Measurements from ENCODE around the gene UGT2A3. TPM values are rescaled to one million over a fixed set of nuclear protein-coding genes. Genes with fewer than 3 reads are reported as not detected.

The UGT2A3 gene
- total and polyA plus RNA-seq, 2 of the 8 experiments (the other 6 are each of a cell fraction or from before 2014, with no cell fraction given), result not detected

DNA sequence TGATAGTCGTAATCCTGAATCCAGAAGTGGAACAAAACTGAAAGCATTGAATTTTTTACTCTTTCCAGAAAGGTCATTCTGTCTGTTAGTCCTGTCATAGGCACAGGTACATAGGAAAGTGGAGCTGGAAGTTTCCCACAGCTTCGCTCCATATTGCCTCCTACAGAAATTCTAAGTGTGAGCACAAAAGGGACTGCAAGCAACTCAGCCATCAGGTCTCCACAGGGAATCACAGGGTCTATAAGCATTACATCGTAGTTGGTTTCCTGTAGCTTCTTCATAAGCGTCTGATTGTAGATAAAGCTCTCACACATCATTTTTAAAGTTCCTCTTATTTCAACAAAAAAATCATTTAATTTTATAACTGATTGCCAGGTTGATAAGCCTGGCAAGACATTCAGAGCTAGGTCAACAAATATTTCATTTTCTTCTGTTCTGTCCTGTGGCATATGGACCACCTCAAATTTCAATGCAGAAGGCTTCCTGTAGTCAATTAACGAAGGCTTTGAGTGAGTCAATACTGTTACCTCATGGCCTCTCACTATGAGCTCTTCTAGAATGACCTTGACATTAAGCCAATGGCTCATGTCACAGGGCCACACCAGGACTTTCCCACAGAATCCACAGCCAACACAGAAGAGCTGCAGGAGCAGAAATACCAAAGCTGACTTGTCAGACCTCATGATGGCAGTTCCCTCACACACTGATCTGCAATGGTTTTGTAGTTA, at the start of gene UGT2A3 (continued):
- no peak for TF ChIP-seq RFX5 (IDR thresholded peaks at IDR 0.05; ENCODE audit: borderline replicate concordance, low read depth, low read length)
- TF ChIP-seq, protein P1, sequence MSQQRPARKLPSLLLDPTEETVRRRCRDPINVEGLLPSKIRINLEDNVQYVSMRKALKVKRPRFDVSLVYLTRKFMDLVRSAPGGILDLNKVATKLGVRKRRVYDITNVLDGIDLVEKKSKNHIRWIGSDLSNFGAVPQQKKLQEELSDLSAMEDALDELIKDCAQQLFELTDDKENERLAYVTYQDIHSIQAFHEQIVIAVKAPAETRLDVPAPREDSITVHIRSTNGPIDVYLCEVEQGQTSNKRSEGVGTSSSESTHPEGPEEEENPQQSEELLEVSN (IDR thresholded peaks at IDR 0.05), result no peak
- TF ChIP-seq, protein P2, sequence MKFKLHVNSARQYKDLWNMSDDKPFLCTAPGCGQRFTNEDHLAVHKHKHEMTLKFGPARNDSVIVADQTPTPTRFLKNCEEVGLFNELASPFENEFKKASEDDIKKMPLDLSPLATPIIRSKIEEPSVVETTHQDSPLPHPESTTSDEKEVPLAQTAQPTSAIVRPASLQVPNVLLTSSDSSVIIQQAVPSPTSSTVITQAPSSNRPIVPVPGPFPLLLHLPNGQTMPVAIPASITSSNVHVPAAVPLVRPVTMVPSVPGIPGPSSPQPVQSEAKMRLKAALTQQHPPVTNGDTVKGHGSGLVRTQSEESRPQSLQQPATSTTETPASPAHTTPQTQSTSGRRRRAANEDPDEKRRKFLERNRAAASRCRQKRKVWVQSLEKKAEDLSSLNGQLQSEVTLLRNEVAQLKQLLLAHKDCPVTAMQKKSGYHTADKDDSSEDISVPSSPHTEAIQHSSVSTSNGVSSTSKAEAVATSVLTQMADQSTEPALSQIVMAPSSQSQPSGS (IDR thresholded peaks at IDR 0.05; ENCODE audit: low read length), result no peak
- TF ChIP-seq EP300 (IDR thresholded peaks at IDR 0.05; ENCODE audit: borderline replicate concordance in 1 of 2, low read depth in 2 of 2, low read length in 2 of 2), result no peak
- no peak for TF ChIP-seq KDM1A (IDR thresholded peaks at IDR 0.05; ENCODE audit: borderline replicate concordance, low read length)
- no peak for TF ChIP-seq ASH2L (IDR thresholded peaks at IDR 0.05; ENCODE audit: low read length)
- no peak for TF ChIP-seq JUND (IDR thresholded peaks at IDR 0.05; ENCODE audit: low read length)
- TF ChIP-seq, protein P3, sequence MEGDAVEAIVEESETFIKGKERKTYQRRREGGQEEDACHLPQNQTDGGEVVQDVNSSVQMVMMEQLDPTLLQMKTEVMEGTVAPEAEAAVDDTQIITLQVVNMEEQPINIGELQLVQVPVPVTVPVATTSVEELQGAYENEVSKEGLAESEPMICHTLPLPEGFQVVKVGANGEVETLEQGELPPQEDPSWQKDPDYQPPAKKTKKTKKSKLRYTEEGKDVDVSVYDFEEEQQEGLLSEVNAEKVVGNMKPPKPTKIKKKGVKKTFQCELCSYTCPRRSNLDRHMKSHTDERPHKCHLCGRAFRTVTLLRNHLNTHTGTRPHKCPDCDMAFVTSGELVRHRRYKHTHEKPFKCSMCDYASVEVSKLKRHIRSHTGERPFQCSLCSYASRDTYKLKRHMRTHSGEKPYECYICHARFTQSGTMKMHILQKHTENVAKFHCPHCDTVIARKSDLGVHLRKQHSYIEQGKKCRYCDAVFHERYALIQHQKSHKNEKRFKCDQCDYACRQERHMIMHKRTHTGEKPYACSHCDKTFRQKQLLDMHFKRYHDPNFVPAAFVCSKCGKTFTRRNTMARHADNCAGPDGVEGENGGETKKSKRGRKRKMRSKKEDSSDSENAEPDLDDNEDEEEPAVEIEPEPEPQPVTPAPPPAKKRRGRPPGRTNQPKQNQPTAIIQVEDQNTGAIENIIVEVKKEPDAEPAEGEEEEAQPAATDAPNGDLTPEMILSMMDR (IDR thresholded peaks at IDR 0.05; ENCODE audit: control extremely low read depth in 1 of 3, insufficient read depth in 1 of 3, low read depth in 1 of 3, low read length in 3 of 3), result no peak
